ENCODE data around the gene TECTA.

TECTA gene, protein sequence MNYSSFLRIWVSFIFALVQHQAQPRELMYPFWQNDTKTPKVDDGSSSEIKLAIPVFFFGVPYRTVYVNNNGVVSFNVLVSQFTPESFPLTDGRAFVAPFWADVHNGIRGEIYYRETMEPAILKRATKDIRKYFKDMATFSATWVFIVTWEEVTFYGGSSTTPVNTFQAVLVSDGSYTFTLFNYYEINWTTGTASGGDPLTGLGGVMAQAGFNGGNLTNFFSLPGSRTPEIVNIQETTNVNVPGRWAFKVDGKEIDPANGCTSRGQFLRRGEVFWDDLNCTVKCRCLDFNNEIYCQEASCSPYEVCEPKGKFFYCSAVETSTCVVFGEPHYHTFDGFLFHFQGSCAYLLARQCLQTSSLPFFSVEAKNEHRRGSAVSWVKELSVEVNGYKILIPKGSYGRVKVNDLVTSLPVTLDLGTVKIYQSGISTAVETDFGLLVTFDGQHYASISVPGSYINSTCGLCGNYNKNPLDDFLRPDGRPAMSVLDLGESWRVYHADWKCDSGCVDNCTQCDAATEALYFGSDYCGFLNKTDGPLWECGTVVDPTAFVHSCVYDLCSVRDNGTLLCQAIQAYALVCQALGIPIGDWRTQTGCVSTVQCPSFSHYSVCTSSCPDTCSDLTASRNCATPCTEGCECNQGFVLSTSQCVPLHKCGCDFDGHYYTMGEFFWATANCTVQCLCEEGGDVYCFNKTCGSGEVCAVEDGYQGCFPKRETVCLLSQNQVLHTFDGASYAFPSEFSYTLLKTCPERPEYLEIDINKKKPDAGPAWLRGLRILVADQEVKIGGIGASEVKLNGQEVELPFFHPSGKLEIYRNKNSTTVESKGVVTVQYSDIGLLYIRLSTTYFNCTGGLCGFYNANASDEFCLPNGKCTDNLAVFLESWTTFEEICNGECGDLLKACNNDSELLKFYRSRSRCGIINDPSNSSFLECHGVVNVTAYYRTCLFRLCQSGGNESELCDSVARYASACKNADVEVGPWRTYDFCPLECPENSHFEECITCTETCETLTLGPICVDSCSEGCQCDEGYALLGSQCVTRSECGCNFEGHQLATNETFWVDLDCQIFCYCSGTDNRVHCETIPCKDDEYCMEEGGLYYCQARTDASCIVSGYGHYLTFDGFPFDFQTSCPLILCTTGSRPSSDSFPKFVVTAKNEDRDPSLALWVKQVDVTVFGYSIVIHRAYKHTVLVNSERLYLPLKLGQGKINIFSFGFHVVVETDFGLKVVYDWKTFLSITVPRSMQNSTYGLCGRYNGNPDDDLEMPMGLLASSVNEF (N-terminal part only)

DNA sequence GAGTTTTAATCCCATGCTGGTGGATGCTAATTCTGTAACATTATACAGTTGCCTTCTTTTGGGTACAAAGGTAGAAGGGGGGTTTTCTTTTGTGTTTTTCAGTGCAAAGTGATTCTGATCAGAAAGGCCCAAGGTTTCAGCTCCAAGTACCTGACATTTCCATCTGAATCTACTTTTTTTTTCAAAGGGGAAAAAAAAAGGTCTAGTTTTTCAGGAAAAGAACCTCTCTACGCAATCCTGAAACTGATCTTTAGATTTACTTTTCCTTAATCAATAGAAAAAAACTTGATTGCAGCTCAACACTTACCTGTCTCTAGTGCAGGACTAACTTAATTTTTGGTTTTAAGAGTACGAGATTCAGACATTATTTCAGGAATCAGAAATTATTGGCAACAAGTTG is at the start of gene TECTA:
TSS of gene TECTA (plus strand) at position 301 of the 400 bp plus-strand sequence. CDS start 1,423 bp downstream, outside the sequence.
- DNase-seq (ENCODE audit: low read depth in 1 of 2, low spot score in 1 of 2) = no peak

DNA sequence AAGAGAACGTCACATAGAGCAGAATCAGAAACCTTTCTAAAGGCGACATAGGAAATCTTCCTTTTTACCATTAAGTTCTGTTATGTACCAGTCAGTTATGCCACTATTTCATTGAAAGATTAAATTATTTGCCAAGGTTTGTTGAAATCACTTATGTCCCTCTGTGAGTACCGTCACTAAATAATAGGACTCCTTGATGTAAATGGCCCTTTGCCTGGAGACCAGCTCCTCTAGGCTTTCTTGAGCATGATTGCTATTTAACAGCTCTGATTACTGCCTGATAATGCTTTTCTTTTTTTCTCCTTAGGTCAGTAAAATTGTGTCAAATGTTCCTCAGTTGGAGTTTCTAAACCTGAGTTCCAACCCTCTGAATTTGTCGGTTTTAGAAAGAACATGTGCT is 47.8 kb upstream of the TECTA start:
- no peak for DNase-seq (ENCODE audit: low read depth in 1 of 2, low spot score in 1 of 2)

DNA sequence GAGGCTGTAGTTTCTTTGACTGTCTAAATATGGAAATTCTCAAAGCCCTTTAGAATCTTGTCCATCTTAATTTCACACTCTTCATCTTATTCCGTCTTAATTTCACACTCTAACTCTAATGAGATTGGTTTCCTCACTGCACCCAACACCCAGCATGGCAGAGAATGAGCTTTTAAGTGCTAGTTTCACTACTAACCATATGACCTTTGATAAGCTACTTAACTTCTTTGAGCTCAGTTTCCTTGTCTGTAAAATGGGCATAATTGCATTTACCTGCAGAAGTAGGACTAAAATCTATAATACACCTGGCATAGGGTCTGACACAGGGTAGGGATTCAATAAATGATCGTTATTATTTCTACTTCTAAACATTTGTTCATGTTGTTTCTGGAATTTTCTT is 46.8 kb upstream of the TECTA start:
- no peak for DNase-seq (ENCODE audit: low read depth in 1 of 2, low spot score in 1 of 2)

DNA sequence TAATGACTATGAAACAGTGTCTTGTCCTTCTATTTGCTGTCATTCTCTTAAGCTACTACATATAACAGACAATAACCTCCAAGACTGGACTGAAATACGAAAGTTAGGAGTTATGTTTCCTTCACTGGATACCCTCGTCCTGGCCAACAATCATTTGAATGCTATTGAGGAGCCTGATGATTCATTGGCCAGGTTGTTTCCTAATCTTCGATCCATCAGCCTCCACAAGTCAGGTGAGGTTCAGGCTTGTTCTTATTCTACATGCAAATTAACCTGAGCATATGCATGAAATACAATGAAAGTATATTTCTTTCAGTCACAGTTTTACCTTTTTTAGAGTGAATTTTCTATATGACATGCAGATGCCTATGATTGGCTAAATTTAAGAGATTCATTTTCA is 46.0 kb upstream of the TECTA start:
- no peak for DNase-seq (ENCODE audit: low read depth in 1 of 2, low spot score in 1 of 2)

DNA sequence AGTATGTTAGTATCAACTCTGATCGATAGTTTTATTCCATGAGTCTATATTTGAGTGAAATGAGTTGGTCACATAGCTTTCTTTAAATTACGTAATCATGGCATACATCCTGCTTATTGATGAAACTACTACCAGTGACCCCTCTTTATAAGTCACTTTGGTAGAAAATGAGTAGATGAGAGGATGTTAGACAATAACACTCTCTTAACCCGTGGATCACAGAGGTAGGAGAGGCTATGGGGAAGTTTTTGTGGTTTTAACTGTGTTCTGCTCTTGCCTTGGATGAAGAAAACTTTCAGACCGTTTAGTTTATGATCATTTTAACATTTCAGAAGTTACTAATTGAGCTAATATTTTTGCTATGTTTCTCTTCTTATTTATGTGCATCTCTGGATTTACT is 43.1 kb upstream of the TECTA start:
- DNase-seq (ENCODE audit: low read depth in 1 of 2, low spot score in 1 of 2) = no peak

DNA sequence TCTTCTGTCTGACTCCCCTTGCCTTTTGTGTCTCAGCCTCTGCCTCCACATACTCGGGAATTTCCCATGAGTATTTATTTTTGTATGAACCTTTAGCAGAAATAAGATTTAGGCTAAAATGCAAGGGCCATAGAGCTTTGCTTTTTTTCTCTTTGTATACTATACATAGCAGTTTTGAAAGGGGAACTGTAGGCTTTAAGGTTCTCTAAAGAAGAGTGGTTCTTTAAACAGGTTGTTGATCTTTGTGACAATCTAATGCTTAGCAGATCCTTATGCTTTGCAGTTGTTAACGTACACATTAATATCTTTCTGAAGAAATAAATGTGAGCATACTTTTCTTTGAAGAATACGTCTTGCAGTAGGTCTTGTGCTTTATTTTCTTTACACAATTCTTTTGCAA is 42.1 kb upstream of the TECTA start:
- no peak for DNase-seq (ENCODE audit: low read depth in 1 of 2, low spot score in 1 of 2)

DNA sequence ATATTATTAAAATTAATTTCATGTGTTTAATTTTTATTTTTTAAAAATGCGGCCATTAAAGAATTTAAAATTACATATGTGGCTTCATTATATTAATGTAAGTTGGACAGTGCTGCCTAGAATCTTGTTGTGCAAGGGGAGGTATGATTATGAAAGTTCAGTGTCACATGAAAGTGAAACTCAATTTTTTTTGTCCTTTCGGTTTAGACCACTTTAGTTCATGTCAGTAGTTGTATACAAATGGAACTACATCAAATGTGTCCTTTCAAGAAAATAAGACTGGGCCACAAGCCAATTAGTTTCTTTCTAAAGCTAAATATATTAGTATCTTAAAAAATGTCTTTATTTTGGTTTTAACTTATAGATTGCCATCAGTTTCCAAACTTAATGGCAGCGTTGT is 41.4 kb upstream of the TECTA start:
- DNase-seq (ENCODE audit: low read depth in 1 of 2, low spot score in 1 of 2) = no peak

DNA sequence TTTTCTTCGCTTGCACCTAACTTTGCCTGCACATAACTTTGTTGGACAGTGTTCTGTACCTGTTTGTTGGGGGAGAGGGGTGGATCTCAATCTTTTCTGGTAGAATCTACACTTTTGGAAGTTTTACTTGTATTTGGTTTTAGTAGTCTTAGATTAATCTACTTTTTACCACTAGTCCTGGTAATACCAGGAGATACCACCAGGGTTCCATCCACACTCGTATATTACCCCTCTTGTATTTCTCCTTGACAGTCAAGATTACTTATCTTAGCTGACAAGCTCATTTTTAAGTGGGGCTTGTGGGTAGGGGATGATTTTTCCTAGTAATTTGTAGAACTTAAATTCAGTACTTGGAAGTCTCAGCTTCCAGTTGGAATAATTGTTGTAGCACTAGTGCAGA is 37.3 kb upstream of the TECTA start:
- no peak for DNase-seq (ENCODE audit: low read depth in 1 of 2, low spot score in 1 of 2)

DNA sequence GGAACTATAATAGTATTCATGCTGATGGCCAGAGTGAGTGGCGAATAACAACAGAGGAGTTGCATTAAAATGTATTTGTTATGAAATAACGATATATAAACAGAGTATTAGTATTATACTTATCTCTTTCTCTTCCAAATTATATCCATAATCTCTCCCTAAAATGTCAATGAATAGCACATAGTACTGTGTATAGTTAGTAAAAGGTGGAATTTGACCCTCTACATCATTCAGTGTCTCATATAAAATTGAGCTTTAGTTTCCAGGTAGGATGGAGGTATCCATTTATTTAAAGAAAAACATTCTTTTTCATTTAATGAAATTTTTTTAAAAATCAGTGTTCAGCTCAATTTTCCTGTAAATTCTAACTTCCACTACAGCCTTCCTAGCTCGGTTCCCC is 34.4 kb upstream of the TECTA start:
- DNase-seq (ENCODE audit: low read depth in 1 of 2, low spot score in 1 of 2) = no peak

DNA sequence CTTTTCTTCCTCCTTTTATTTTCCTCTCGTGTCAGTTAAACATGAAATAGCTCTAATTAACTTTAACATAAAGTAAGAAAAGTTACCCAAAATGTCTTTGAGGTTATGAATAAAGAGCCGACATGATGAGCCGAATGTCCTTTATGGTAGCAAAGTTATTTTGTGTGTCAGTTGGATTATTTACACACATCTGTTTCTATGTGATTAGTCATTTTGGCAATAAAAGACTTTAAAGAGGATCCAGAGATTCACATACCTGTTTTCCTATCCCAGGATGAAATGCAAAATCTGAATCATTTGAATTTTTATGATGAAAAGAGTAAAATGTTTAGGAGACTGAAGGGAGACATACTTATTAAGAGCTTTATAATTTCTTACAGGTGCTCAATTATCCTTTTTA is 34.0 kb upstream of the TECTA start:
- DNase-seq (ENCODE audit: low read depth in 1 of 2, low spot score in 1 of 2) = no peak

DNA sequence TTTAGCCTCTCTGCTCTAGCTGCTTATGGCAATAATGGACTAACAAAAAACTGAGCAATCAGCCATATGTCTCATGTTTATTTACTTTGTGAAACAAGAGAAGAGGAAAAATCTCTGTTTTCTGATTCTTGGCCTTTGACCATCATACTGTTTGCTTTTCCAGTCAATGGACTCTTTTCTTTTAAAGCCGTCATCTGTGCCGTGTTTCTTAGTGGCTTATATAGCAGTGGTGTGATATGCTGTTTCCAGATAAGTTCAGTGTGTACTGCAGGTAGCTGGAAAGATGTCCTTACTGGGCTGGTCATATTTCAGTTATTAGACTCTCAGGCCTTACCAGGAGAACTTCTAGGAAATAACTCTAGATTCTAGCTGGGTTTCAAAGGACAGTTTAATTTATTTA is 33.6 kb upstream of the TECTA start:
- no peak for DNase-seq (ENCODE audit: low read depth in 1 of 2, low spot score in 1 of 2)

DNA sequence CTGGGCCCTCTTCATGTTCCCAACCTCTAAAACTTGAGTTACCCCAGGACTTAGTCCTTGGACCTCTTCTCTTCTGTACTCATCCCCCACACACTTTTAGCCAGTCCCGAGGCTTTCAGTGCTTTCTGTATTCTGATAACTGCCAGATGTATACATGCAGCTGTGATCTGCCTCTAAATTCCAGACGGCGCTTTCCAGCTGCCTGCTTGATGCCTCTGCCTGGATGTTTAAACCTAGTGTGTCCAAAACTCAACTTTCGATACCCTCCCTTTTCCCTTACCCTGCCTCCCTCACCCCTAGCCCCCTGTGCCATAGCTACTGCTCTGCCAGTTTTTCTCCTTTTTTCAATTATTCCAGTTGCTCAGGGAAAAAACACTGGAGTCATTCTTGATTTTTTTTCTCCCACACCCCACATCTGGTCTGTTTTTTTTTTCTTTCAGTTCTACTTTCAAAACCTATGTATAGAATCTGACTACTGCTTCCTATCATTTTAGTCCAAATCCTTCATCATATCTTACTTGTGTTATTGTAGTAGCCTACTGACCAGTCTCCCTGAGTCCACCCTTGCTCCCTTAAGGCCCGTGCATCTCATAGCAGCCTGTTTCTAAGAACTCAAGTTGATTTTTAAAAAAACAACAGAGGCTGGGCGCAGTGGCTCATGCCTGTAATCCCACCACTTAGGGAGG is 32.9 kb upstream of the TECTA start:
- DNase-seq (ENCODE audit: low read depth in 1 of 2, low spot score in 1 of 2) = no peak

DNA sequence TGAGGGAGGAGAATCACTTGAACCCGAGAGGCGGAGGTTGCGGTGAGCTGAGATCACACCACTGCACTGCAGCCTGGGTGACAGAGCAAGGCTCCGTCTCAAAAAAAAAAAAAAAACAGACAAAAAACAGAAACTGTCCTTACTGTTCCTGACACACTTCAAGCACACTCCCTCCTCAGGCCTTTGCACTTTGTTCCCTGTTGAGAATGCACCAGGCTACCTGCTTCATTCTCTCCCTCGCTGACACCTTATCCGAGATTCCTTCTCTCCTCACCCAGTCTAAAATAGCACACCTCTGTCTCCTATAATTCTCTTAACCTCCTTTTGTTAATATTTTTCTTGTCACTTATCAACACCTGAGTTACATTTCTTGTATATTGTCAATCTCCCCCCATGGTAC is 32.3 kb upstream of the TECTA start:
- no peak for DNase-seq (ENCODE audit: low read depth in 1 of 2, low spot score in 1 of 2)

DNA sequence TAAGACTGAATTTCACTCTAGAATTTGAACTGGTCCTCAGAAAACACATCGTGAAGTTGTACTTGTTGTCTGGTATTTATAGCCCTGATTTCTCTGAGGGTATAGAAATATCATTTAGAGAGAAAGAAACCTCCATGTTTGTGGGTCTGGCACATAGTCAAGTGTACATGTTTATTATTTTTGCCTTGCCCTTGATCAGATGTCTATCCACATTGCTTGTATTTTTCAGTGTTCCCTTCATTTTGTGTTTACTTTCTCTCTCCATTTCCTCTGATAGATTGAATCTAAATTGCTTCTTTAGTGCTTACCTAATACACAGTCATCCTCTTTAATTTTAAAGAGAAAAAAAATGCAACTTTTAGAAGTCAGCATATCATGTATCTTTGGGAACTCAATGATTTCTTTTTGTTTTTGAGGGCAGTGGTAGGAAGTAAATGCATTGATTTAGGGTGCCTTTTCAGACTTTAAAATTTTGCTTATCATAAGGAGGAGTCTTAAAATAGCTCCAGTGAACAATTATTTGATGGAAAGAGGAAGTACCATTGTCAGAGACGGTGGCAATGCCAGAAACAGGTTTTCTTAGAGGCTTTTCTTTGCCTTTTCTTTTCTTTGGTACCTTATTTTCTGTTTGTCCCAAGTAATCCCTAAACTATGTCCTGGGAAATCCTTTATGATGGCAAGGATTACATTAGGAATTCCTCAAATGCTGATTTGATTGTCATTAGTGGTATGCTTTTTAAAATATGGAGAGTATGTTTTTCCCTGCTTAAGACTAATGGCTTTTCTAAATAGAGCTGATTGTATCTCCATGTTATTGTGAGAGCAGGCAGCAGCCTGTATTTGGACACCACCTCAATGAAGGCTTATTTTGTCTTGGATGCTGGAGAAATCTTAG is 29.8 kb upstream of the TECTA start:
- no peak for DNase-seq (ENCODE audit: low read depth in 1 of 2, low spot score in 1 of 2)

DNA sequence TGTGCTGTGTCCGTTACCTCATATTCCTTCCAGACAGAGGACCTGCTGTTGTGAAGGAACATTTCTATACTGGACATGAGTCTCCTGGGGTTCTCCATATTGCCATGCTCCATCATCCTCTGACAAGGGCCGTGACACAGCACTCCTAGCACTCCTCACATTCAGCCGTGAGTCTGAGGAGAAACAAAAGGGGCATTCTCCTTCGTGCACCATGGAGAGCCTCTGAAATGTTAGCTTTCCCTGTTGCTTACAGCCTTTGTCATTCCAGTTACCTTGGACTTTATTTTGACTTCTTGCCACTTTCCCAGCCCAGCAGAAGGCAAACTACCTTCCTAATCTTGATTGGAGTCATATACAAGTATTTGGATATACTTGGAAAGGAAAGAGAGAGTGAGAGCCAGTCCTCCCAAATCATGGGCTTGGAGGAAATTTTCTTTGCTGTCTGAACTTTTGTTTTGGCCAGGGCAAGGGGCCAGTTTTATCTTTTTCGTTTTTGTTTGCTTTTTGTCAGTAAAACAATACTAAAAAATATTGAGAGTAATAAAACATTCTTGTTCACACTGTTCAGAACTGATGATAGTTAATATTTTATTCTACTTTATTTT is 29.1 kb upstream of the TECTA start:
- DNase-seq (ENCODE audit: low read depth in 1 of 2, low spot score in 1 of 2) = no peak

DNA sequence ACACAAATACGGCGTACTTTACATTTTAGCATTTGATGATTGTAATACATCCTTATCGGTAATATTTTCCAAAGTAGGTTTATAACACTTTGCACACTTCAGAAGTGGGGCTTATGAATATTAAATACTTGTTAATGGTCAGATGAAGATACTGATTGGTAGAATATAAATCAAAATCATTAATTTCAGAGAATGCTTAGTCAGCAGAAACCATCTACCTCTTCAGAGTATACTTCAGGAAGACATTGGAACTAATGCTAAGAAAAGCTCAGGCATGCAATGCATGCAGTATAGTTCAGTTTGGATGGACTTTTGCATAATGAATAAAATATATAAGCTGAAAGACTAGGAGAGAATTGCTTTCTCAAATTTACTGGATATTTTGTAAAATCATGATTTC is 19.7 kb upstream of the TECTA start:
- no peak for DNase-seq (ENCODE audit: low read depth in 1 of 2, low spot score in 1 of 2)

DNA sequence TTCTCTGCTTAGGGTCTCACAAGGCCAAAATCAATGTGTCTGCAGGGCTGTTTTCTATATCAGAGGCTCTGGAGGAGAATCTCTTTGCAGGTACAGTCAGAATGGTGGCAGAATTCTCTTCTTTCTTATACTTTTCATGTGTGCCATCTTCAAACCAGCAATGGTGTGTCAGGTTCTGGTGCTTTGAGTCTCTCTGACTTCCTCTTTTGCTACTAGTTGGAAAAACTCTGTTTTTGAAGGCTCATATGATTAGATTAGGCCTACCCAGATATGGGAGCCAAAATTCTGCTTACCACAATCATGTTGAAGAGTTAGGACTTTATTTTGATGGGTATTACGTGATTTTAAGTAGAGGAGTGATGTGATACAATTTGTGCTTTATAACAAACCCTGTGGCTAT is 18.8 kb upstream of the TECTA start:
- no peak for DNase-seq (ENCODE audit: low read depth in 1 of 2, low spot score in 1 of 2)

DNA sequence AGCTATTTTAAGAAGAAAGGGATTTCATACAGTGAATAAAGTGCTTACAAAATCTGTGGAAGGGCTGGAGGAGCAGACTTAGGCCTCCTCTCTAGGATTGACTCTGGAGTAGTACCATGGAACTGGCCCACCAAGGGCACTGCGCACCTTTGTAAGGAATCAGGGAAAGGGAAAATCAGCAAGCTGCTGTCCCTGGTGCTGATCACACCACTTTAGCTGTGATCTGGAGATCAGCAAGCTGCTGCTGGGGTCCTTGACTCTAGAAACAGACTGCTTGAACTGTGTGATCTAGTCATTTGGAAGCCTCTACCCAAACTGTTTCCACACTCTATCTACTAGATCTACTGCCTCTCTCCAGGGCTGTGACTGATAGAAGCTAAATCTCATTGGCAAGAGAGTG is 18.4 kb upstream of the TECTA start:
- no peak for DNase-seq (ENCODE audit: low read depth in 1 of 2, low spot score in 1 of 2)

DNA sequence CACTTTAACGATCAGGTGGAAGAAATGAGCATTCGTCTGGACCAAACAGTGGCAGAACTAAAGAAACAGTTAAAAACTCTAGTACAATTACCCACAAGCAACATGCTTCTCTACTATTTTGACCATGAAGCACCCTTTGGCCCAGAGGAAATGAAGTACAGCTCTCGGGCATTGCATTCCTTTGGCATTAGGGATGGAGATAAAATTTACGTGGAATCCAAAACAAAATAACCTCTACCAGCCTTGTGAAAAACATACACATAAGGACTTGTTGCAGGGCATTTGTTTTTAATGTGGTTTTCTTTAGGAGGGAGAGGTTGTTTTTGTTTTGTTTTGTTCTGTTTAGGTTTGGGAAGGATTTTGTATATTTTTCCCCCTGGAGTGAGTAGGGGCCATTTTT is 14.2 kb upstream of the TECTA start:
- no peak for DNase-seq (ENCODE audit: low read depth in 1 of 2, low spot score in 1 of 2)

DNA sequence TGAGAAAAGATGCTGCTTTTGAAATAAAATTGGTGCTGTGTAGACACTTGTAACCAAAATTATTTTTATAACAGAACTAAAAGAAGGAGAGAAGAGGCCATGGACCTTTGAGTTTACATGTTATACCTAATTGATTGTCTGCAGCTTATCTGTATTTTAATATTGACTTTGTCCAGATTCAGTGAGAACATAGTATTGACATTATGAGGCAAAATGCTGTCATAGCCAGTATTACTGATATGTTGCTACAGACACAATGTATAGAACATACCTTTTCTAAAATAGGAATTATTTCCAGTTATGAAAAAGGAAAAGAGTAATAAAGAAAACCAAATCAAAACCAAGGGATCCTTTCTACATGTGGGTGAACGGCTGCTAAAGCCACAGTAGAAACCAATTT is 11.5 kb upstream of the TECTA start:
- no peak for DNase-seq (ENCODE audit: low read depth in 1 of 2, low spot score in 1 of 2)

Data from activated CD4-positive, alpha-beta T cell treated with anti-CD3 and anti-CD28 coated beads, Interleukin-2, amount 50 U/mL, for 24 hours (primary cell).